Astrocyte (in vitro differentiated cells and primary cell): ENCODE measurements around the gene DUSP10. TPM values are rescaled to one million over a fixed set of nuclear protein-coding genes. Genes with fewer than 3 reads are reported as not detected.
A peak's percentile ranks its signal among the peaks of the same experiment; 100 is the strongest.

Experiments used
- DNase-seq: peaks from one replicate; pipeline ENCODE4 v3.0.0-alpha.2; 2010; ENCODE audit warnings: low read depth
- FAIRE-seq: peaks from 2 replicates; lab custom pipeline; 2011; peaks lifted over from hg19 to GRCh38; lab: Jason Lieb, UNC
- H2AFZ ChIP-seq: 2 replicates; pipeline ENCODE4 v1.6.0; 2012; ENCODE audit warnings: low read depth, low read length, inconsistent platforms
- H3K27ac ChIP-seq: 2 replicates; pipeline ENCODE4 v1.5.1; 2011; ENCODE audit warnings: low read depth, low read length, inconsistent platforms
- H3K27me3 ChIP-seq: 2 replicates; pipeline ENCODE4 v1.6.0; 2011; ENCODE audit warnings: low read length, inconsistent platforms; ENCODE audit not compliant: insufficient read depth
- H3K36me3 ChIP-seq: 2 replicates; pipeline ENCODE4 v1.5.1; 2011; ENCODE audit warnings: low read length, inconsistent platforms; ENCODE audit not compliant: insufficient read depth
- H3K4me1 ChIP-seq: 2 replicates; pipeline ENCODE4 v1.5.1; 2011; ENCODE audit warnings: low read length, inconsistent platforms; ENCODE audit not compliant: insufficient read depth
- H3K4me2 ChIP-seq: 2 replicates; pipeline ENCODE4 v1.6.0; 2012; ENCODE audit warnings: low read length, inconsistent platforms
- H3K4me3 ChIP-seq: 2 replicates; pipeline ENCODE4 v1.5.1; 2011; ENCODE audit warnings: low read depth, mild to moderate bottlenecking, low read length, inconsistent platforms; ENCODE audit not compliant: insufficient read depth
- H3K79me2 ChIP-seq: 2 replicates; pipeline ENCODE4 v1.6.0; 2012; ENCODE audit warnings: mild to moderate bottlenecking, low read length, inconsistent platforms; ENCODE audit not compliant: insufficient read depth
- H3K9ac ChIP-seq: 2 replicates; pipeline ENCODE4 v1.6.0; 2012; ENCODE audit warnings: mild to moderate bottlenecking, low read length, inconsistent platforms
- H3K9me3 ChIP-seq: 2 replicates; pipeline ENCODE4 v1.5.1; 2012; ENCODE audit warnings: low read depth, mild to moderate bottlenecking, low read length, inconsistent platforms; ENCODE audit not compliant: insufficient read depth
- H4K20me1 ChIP-seq: 2 replicates; pipeline ENCODE4 v1.6.0; 2012; ENCODE audit warnings: low read length, inconsistent platforms; ENCODE audit not compliant: insufficient read depth
- H3K27ac Mint-ChIP-seq: one replicate; pipeline ENCODE4 v1.8.0; 2021; ENCODE audit warnings: mild to moderate bottlenecking, mixed read lengths; ENCODE audit not compliant: unreplicated experiment
- H3K27me3 Mint-ChIP-seq: one replicate; pipeline ENCODE4 v1.8.0; 2021; ENCODE audit warnings: low read depth, mixed read lengths; ENCODE audit not compliant: unreplicated experiment
- H3K36me3 Mint-ChIP-seq: one replicate; pipeline ENCODE4 v1.8.0; 2021; ENCODE audit warnings: low read depth, mixed read lengths; ENCODE audit not compliant: unreplicated experiment
- H3K4me1 Mint-ChIP-seq: one replicate; pipeline ENCODE4 v1.8.0; 2021; ENCODE audit warnings: low read depth, mixed read lengths; ENCODE audit not compliant: unreplicated experiment
- H3K4me3 Mint-ChIP-seq: one replicate; pipeline ENCODE4 v1.8.0; 2021; ENCODE audit warnings: mild to moderate bottlenecking, moderate library complexity, mixed read lengths; ENCODE audit not compliant: unreplicated experiment
- H3K9me3 Mint-ChIP-seq: one replicate; pipeline ENCODE4 v1.8.0; 2021; ENCODE audit warnings: mild to moderate bottlenecking, mixed read lengths; ENCODE audit not compliant: unreplicated experiment
- CTCF ChIP-seq: IDR thresholded peaks from 2 replicates; pipeline ENCODE4 v1.5.1; 2011; ENCODE audit warnings: low read depth, mild to moderate bottlenecking, inconsistent platforms, low read length, moderate library complexity; ENCODE audit not compliant: insufficient read depth
- EZH2 ChIP-seq: IDR thresholded peaks from 2 replicates; pipeline ENCODE4 v1.6.1; 2012; ENCODE audit warnings: mild to moderate bottlenecking, low read length, inconsistent platforms; ENCODE audit not compliant: insufficient read depth
- total RNA-seq: library from RNA; stranded (reverse); gene quantifications from 2 replicates; pipeline ENCODE4 v1.2.1, GENCODE V29; 2021

Gene DUSP10
- total RNA-seq, 1 donor from 2014 or later: 45.8 TPM

DNA sequence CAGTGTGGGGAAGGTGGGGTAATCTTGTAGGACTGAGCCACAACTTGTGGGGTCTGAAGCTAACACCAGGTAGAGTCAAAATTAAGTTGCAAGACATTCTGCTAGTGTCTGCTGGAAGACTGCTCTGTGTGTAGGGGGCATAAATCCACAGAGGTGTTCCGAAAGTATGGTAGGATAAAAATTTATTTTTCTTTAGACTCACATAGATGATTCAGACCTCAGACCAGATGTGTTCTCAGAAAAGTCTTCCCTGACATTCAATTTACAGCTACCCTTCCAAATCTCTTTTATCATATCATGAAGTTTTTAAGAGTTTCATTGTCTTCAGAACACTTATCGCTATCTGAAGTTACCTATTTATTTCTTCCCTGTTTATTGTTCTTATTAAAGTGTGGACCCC is 21.3 kb downstream of the DUSP10 start:
- peak overlapping the region; percentile 31 for H3K27ac ChIP-seq
- H3K4me1 ChIP-seq: peaks cover 58% of the 10 kb centered on the region
- no peak for DNase-seq
- H4K20me1 ChIP-seq: peaks cover 5% of the 10 kb centered on the region
- TF ChIP-seq CTCF (no peak), EZH2 (no peak)
- H2AFZ ChIP-seq: no peak overlapping the region
- no peak overlapping the region for H3K4me3 ChIP-seq
- Mint-ChIP-seq H3K9me3 (no peaks in the 10 kb centered on the region), H3K4me1 (peaks cover 79% of the 10 kb centered on the region), H3K27ac (no peak overlapping the region), H3K4me3 (no peak overlapping the region), H3K27me3 (no peaks in the 10 kb centered on the region), H3K36me3 (peaks cover 20% of the 10 kb centered on the region)
- H3K9ac ChIP-seq: no peak overlapping the region
- H3K79me2 ChIP-seq: peaks cover 48% of the 10 kb centered on the region
- no peaks in the 10 kb centered on the region for H3K9me3 ChIP-seq
- FAIRE-seq: peak; percentile 26
- no peaks in the 10 kb centered on the region for H3K36me3 ChIP-seq
- no peaks in the 10 kb centered on the region for H3K27me3 ChIP-seq
- peak overlapping the region; percentile 42 for H3K4me2 ChIP-seq

DNA sequence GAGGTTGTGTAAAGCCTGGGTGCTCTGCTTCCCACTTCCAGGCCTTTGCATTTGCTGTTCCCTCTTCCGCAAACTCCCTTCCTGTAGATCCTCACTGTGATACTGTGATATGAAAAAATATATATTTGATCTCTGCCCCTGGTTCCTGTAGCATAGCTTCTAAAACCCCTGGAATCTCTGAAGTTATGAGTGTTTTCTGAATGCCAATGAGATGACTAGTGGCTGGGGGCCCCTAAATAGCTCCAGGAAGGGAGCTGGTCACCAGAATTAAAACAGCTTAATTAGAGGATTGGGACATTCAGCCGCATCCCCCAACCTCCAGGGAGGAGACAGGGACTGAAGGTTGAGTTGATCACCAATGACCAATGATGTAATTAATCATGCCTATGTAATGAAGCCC is 21.9 kb downstream of the DUSP10 start:
- Mint-ChIP-seq H3K4me1 (peaks cover 83% of the 10 kb centered on the region), H3K4me3 (no peak overlapping the region), H3K36me3 (peaks cover 20% of the 10 kb centered on the region), H3K27ac (no peak overlapping the region), H3K9me3 (no peaks in the 10 kb centered on the region), H3K27me3 (no peaks in the 10 kb centered on the region)
- FAIRE-seq (no peak), DNase-seq (no peak)
- Histone ChIP-seq H3K36me3 (no peaks in the 10 kb centered on the region), H3K4me1 (peaks cover 58% of the 10 kb centered on the region), H3K9ac (no peak overlapping the region), H3K4me3 (no peak overlapping the region), H3K27ac (peak overlapping the region; percentile 31), H2AFZ (no peak overlapping the region), H3K79me2 (peaks cover 50% of the 10 kb centered on the region), H3K27me3 (no peaks in the 10 kb centered on the region), H4K20me1 (peaks cover 5% of the 10 kb centered on the region), H3K9me3 (no peaks in the 10 kb centered on the region), H3K4me2 (peak overlapping the region; percentile 42)
- TF ChIP-seq CTCF: no peak
- TF ChIP-seq EZH2: no peak

DNA sequence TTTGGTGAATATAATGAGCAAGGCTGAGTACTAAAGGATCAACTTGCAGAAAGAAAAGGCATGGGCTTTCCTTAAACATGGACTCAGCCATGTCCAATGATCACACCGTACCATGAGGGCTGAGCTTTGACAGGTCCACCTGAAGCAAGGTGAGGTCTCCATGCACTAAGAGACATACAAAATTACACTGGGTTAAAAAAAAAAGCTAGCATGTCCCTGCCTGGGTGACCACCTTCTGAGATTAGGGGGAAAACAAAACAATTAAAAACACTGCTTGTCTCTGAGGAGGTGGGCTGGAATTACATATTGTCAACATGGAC is 22.7 kb downstream of the DUSP10 start:
- no peaks in the 10 kb centered on the region for H3K9me3 ChIP-seq
- peaks cover 53% of the 10 kb centered on the region for H3K4me1 ChIP-seq
- TF ChIP-seq EZH2: no peak
- peaks cover 50% of the 10 kb centered on the region for H3K79me2 ChIP-seq
- DNase-seq (no peak), FAIRE-seq (no peak)
- H3K4me1 Mint-ChIP-seq: peaks cover 84% of the 10 kb centered on the region
- peak overlapping the region; percentile 77 for H3K27ac ChIP-seq
- H3K9me3 Mint-ChIP-seq: no peaks in the 10 kb centered on the region
- H3K9ac ChIP-seq: peak overlapping the region; percentile 57
- peaks cover 26% of the 10 kb centered on the region for H3K36me3 Mint-ChIP-seq
- H3K27me3 Mint-ChIP-seq: no peaks in the 10 kb centered on the region
- no peak overlapping the region for H3K27ac Mint-ChIP-seq
- H3K36me3 ChIP-seq: no peaks in the 10 kb centered on the region
- H3K27me3 ChIP-seq: no peaks in the 10 kb centered on the region
- H2AFZ ChIP-seq: no peak overlapping the region
- H3K4me2 ChIP-seq: peak overlapping the region; percentile 70
- H3K4me3 Mint-ChIP-seq: peak overlapping the region; percentile 50
- H3K4me3 ChIP-seq: no peak overlapping the region
- peaks cover 5% of the 10 kb centered on the region for H4K20me1 ChIP-seq
